HG03457 (cell line): ENCODE data around the gene RNF141.

Experiments
- ATAC-seq: cut with Tn5 transposase; IDR thresholded peaks from one replicate; pipeline ENCODE4 v1.9.1; 2021; ENCODE audit warnings: moderate number of reproducible peaks; ENCODE audit not compliant: unreplicated experiment

The RNF141 gene

DNA sequence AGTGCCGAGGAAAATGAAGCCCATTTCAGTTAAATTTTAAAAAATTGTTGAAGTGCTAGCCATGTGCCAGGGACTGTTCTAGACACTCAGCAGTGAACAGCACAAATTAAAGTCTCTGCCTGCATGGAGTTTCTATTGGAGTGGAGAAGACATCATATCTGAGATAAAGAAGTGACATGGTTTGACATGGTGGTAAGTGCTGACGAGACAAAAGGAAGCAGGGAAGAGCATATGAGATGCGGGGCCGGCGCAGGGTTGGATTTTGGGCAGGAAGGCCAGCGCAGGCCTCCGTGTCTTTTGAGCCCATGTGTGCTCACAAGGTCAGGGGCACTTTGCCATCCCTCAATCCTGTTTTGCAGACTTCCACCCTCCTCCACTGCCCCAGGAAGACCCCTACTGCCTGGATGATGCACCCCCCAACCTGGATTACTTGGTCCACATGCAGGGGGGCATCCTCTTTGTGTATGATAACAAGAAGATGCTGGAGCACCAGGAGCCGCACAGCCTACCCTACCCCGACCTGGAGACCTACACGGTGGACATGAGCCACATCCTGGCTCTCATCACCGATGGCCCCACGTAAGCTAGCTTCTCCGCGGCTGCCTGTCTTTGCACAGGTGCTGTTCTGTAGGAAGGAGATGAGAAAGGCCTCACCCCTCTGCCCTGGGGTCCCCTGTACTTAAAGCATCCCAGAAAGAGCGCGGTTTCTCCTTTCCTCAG is 56.4 kb downstream of the RNF141 start:
- ATAC-seq = no peak

DNA sequence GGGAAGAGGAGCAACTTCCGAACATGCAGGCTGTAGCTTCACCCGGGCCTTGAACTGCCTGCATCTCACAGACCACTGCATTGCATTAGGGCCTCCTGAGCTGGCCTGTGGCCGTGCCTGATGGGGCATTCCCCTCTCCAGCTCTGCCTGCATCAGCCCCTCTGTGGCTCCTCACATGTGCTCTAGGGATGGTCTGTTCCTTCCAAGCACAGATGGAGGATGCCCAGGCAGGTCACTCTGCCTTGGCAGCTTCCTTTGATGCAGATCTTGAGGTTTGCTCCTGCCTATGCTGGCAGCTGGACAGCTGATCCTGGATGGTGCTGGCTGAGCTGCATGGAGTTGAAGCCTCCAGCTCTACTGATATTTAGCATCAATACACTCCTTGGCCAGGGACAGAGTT is 57.4 kb downstream of the RNF141 start:
- no peak for ATAC-seq

DNA sequence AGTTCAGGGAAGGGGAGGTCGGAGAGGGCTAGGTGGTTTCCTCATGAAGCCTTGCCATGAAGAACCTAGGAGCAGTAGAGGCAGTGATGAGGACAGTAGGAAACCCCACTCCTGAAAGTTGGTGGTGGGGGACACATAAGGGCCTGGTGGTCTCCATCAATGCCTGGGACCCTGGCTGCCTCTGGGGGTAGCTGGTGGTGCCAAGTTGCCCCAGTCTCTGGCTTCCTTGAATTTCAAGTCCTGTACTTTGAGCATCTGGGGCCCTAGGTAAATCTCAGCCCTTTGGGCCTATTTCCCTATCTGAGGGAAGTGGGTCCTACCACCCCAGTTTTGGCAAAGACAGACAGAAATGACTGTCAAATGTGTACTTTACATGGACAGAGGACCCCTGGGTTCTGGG is 57.8 kb downstream of the RNF141 start:
- ATAC-seq = no peak

DNA sequence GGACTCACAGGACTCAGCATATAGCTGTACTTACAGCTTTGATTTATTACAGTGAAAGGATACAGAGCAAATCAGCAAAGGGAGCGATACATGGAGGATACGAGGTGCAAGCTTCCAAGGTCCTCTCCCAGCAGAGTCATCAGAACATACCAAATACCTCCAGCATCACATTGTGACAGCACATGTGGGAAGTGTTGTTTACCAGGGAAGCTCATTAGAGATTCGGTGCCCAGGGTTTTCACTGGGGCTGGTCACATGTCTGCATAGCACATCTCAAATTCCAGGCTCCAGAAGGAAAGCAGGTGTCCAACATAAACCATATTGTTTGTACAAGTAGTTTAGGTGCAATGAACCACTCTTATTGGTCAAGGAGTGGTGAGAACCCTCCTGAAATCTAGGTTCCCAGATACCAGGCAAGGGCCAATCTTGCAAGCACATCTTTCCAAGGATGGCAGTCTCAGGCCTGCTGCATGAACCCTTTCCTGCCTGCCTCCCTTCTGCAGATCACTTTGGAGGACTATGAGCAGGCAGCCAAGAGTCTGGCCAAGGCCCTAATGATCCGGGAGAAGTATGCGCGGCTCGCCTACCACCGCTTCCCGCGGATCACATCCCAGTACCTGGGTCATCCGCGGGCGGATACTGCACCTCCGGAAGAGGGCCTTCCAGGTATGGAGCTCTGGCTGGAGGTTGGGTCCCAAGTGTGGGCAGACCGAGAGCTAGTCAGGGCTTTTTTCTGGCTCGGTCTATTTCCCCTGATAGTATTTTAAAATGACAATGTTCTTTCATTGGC is 59.2 kb downstream of the RNF141 start:
- no peak for ATAC-seq

DNA sequence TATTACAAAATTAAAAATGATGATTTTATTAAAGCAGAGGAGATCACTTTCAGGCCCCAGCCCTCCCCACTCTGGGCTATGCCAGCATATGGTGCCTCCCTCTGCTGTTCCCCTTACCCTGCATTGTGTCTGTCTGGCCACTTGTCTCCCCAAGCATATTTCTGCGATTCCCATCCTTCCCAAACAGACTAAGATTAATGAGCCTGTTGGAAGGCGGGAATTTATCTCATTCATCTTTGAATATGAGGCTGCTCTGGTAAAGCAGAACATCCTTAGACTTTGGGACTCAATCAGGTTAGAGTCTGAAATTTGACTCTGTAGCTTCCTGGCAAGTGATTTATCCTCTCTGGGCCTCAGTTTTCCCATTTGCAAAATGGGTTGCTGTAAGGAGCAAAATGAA is 60.2 kb downstream of the RNF141 start:
- no peak for ATAC-seq

DNA sequence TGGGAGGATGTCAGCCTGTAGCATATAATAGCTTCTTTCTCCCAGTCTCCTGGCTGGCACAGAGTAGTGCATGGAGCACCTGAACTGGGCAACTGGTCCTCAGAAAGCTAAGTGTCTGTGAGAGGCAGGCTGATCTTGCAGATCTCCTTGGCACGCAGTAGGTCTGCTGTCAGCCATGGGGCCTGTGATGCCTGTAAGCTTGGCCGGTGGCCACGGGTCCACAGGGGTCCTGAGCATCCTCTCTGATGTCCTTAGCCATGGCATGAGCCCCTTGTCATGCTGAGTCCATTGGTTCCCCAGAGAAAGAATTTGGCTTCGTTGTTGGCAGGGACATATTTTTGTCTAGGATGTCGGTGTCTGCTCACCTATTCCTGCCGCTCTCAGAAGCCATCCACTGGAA is 61.0 kb downstream of the RNF141 start:
- no peak for ATAC-seq

DNA sequence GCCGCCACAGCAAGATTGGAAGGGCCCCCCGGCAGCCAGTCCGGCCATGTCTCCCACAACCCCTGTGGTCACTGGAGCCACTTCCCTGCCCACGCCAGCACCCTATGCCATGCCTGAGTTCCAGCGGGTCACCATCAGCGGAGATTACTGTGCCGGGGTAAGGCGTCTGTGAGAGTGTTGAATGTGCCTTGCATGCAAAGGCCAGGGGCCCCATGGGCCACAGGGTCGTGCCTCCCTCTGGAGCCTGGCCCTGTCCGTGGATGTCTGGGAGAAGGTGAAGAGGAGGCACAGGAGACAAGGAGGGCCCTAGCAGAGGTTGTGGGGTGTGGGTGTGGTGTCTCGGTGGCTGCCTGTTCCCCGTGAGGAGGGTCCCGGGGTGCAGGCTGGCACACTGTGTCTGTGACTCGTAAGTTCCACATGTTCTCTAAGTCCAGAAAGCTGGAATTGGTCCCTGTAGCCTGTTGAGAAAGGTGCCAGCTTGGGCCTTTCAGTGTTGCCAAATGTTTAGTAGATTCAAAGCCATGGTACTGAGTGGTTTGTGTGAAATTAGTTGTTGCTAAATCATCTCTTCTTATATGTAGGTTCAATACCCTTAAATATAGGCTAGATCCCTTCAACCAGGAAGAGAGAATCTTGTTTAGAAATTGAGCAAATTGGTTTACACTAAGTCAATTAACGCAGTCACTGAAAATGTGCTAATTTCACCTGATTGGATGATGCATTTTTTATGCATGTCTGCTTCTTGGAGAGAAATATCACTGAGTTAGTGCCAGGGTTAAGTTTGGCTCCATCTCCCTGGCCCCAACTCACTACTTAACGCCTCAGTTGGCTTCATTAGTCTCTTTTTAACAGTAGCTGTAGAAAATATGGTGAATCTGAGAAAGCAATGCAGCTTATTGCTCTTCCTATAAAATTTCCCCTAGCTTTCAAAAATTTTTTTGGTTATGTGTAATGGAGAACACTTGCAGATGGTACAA is 62.1 kb downstream of the RNF141 start:
- no peak for ATAC-seq

DNA sequence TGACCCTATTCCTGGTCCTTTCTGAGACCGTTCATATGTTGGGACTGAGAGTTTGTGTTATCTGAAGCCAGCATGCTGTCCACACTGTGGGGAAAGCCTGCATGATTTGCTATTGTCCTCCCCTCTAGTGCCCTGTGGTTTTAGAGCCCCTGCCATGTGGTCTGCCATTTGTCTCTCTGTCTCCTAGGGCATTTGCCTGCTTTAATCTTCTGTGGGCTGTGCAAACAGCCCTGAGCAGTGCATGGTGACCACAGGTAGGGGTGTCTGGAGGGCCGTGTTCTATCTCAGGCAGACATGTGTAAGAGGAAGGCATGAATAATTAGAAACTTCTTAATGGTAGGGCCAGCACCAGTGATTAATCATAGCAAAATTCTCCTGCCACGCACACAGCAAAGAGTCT is 62.9 kb downstream of the RNF141 start:
- no peak for ATAC-seq

DNA sequence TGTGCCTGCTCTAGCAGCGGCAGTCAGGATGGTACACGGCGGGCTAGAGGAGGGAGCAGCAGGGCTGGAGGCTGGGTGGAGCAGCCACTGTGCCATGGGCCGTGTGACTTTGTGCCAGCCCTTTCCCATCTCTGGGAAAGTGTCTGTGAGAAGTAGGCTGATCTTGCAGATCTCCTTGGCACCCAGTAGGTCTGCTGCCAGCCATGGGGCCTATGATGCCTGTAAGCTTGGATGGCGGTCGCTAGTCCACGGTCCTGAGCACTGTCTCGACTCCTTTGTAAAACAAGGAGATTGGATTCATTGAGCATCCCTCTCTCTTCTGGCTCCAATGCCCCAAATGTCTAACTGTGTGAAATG is 63.3 kb downstream of the RNF141 start:
- ATAC-seq = no peak

DNA sequence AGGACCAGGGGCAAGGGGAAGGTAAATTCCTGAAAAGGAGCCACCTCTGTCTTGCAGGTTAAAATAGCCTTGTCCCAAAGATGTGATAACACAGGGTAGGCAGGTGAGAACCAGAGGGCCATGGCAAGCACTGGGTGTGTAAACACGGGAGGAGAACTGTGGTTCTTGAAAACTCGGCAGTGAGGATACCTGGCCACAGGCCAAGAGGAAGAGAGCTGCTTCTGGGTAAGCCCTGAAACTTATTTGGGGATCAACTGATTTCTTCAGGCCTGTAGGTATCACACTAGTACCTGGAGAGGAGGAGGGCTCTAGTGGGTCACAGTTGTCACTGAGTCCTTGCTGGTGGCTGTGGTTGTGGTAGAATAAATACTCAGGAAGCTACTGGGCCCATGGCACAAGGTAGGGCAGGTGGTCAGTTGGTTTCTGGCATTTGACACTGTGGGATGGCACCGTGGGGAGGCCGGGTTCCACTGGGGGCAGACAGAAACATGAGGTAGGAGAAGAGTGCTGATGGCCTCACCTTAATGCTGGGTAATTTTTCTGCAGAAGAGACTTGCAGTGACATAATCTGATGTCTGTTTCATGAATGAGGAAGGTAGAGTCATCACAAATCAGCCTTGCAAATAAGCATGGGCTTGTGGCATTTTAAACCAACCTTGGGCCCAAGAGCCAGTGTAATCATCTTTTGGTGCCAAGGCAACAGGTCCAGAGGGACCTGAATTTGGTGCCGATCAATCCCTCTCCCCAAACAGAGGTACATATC is 63.9 kb downstream of the RNF141 start:
- no peak for ATAC-seq

DNA sequence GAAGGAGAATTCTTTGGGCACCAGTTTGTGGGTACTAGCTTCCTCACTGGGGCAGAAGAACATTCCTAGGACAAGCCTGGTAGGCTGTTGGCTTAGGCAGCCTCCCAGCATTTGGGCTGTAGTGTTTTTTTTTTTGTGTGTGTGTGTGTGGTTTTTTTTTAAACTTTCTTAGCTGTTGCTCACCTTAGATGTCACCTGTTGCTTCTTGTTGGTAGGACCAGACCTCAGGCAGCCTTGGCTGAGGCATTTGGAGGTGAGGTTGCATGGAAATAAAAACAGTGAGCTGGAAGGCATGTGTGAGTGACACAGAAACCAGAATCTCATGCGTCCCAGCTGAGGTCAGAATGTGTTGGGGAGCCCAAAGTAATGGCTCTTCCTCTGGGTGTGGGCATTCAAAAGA is 64.6 kb downstream of the RNF141 start:
- ATAC-seq = no peak

DNA sequence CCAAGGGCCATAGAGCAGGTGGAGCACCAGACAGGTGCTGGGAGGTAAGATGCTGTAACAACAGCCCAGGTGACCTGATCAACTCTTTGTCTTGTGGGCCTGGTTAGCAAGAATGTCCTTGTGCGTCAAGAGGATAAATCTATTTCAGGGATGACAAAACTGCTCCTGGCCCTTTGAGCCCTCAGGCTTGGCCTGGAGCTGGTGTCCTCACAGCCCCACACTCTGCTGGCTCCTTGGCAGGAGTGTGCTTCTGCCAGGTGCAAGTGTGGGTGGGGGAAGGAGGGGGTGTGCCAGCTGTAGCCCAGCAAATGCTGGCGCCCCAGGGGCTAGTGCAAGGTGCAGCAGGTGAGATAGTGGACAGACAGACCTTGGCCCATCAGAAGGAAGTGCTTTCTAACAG is 66.4 kb downstream of the RNF141 start:
- ATAC-seq = no peak

DNA sequence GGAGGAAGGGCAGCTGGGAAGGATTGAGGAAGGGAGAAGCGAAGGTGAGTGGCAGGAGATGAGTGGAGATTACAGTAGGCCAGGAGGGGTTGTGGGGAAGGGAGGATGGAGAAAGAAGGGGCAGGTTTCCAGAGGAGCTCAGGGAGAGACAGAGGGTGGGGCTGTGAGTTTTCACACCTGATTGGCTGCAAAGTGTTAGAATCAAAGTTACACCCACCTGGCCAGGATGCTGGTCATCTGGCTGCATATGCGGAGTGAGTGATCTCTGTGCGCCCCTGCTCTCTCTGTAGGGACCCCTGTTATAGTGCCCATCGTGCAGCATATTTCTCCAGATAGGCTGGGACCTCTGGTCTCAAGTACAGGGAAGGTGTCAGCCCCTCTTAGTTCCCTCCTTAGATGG is 67.6 kb downstream of the RNF141 start:
- ATAC-seq = no peak

DNA sequence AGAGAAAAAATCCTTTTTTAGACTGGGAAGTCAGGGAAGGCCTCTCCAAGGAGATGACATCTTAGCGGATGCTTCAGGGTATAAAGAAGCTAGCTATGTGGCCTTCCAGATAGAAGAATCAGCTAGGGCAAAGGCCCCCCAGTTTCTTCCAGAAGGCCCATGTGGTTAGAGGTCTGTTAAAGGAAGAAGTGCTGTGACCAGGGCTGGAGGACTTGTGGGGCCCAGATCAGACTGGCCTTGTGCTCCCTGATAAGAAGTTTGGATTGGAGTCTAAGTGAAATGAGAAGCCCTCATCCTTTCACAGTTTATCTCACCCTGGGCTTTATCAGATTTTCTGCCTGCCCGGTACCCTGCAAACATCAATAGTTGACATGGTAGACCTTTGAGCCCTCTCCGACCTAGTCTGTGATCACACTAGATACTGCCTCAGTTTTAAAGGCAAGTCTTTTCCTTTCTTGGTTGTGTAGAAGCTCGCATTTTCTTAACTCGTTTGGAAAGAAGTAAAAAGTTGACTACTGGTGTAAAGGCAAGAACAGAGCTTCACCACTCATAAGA is 78.2 kb downstream of the RNF141 start:
- no peak for ATAC-seq
